ENCODE measurements around the gene CLK4. TPM values are rescaled to one million over a fixed set of nuclear protein-coding genes. Genes with fewer than 3 reads are reported as not detected.

CLK4 gene
- 10 to 100 TPM; 67.2 to 75.2 (median 69.1) TPM for polyA plus RNA-seq (ENCODE audit: insufficient read length in 3 of 3)

- peak; percentile 87 to 92 (median 89) for DNase-seq (ENCODE audit: low read depth in 3 of 3, low spot score in 2 of 3)
Measured at GRCh38 chr5:178626484-178627258, at the start of gene CLK4. TSS of gene CLK4 (minus strand) at chr5:178627050. CDS start at chr5:178623416, 3,634 bp downstream.

- DNase-seq (ENCODE audit: low read depth in 3 of 3, low spot score in 2 of 3): no peak
Measured at GRCh38 chr5:178675922-178676321, 49.1 kb upstream of the CLK4 start.

GRCh38 chr5:178674334-178674733 is 47.5 kb upstream of the CLK4 start:
- DNase-seq (ENCODE audit: low read depth in 3 of 3, low spot score in 2 of 3): no peak

- no peak for DNase-seq (ENCODE audit: low read depth in 3 of 3, low spot score in 2 of 3)
Measured at GRCh38 chr5:178673801-178674295, 47.0 kb upstream of the CLK4 start.

- DNase-seq (ENCODE audit: low read depth in 3 of 3, low spot score in 2 of 3): no peak
Measured at GRCh38 chr5:178672630-178673029, 45.8 kb upstream of the CLK4 start.

- DNase-seq (ENCODE audit: low read depth in 3 of 3, low spot score in 2 of 3): no peak
Measured at GRCh38 chr5:178671602-178672144, 44.8 kb upstream of the CLK4 start.

GRCh38 chr5:178670351-178670885 is 43.6 kb upstream of the CLK4 start:
- no peak for DNase-seq (ENCODE audit: low read depth in 3 of 3, low spot score in 2 of 3)

- DNase-seq (ENCODE audit: low read depth in 3 of 3, low spot score in 2 of 3): no peak
Measured at GRCh38 chr5:178668579-178668978, 41.7 kb upstream of the CLK4 start.

GRCh38 chr5:178667688-178668087 is 40.8 kb upstream of the CLK4 start:
- DNase-seq (ENCODE audit: low read depth in 3 of 3, low spot score in 2 of 3): no peak

- DNase-seq (ENCODE audit: low read depth in 3 of 3, low spot score in 2 of 3): peak; percentile 6 to 36 (median 10)
Measured at GRCh38 chr5:178667101-178667500, 40.3 kb upstream of the CLK4 start.

GRCh38 chr5:178664141-178664540 is 37.3 kb upstream of the CLK4 start:
- no peak for DNase-seq (ENCODE audit: low read depth in 3 of 3, low spot score in 2 of 3)

GRCh38 chr5:178662541-178662860 is 35.7 kb upstream of the CLK4 start:
- DNase-seq (ENCODE audit: low read depth in 3 of 3, low spot score in 2 of 3): no peak

- DNase-seq (ENCODE audit: low read depth in 3 of 3, low spot score in 2 of 3): no peak
Measured at GRCh38 chr5:178661836-178662540, 35.1 kb upstream of the CLK4 start.

GRCh38 chr5:178651046-178651810 is 24.4 kb upstream of the CLK4 start:
- DNase-seq (ENCODE audit: low read depth in 3 of 3, low spot score in 2 of 3): no peak

GRCh38 chr5:178650214-178650613 is 23.4 kb upstream of the CLK4 start:
- DNase-seq (ENCODE audit: low read depth in 3 of 3, low spot score in 2 of 3): no peak

GRCh38 chr5:178649580-178649979 is 22.7 kb upstream of the CLK4 start:
- DNase-seq (ENCODE audit: low read depth in 3 of 3, low spot score in 2 of 3): no peak

GRCh38 chr5:178644826-178645545 is 18.1 kb upstream of the CLK4 start:
- DNase-seq (ENCODE audit: low read depth in 3 of 3, low spot score in 2 of 3): no peak

GRCh38 chr5:178642351-178642909 is 15.6 kb upstream of the CLK4 start:
- no peak for DNase-seq (ENCODE audit: low read depth in 3 of 3, low spot score in 2 of 3)

GRCh38 chr5:178641711-178642110 is 14.9 kb upstream of the CLK4 start:
- DNase-seq (ENCODE audit: low read depth in 3 of 3, low spot score in 2 of 3): no peak

Data from right renal cortex interstitium (tissue), 3 donors.